ENCODE results near the gene CDK19. TPM values are rescaled to one million over a fixed set of nuclear protein-coding genes. Genes with fewer than 3 reads are reported as not detected.

Gene CDK19
- total RNA-seq, 1 experiment from 2014 or later = 36.8 TPM

- Histone ChIP-seq H3K79me2 (ENCODE audit: low read depth) (0 out of 2 replicates have a peak, but pooled peaks cover 7% of the 10 kb centered on the region), H3K4me2 (no peak overlapping the region), H4K20me1 (ENCODE audit: insufficient read depth) (no peaks in the 10 kb centered on the region), H3K9me3 (ENCODE audit: insufficient read depth, low read depth) (no peaks in the 10 kb centered on the region), H3K4me1 (replicated peaks; ENCODE audit: insufficient read depth) (peaks cover 10% of the 10 kb centered on the region; the same call in 1 of the 2 replicates), H3F3A (ENCODE audit: insufficient read depth, low read depth) (no peaks in the 10 kb centered on the region; the same call in 1 of the 2 replicates), H3K4me3 (no peak overlapping the region), H3K27me3 (ENCODE audit: insufficient read depth, low read depth) (no peaks in the 10 kb centered on the region), H2AFZ (no peak overlapping the region), H3K36me3 (ENCODE audit: low read depth) (no peaks in the 10 kb centered on the region), H3K27ac (no peak overlapping the region), H3K9me2 (ENCODE audit: insufficient read depth) (no peaks in the 10 kb centered on the region)
- intact Hi-C loops (cut with micrococcal nuclease; ENCODE audit: unreplicated experiment) = no loop called here
- ChIA-PET CTCF (no interaction called here), POLR2A (ENCODE audit: unreplicated experiment) (interaction anchor here (0.7 kb wide), 1 partner anchor 11 kb away, joined by 6 read pairs; no protein-coding TSS in a partner anchor)
- DNase-seq = no peak
- TF ChIP-seq EZH2 (IDR thresholded peaks at IDR 0.05; ENCODE audit: low read depth) = no peak
- BruUV-seq (replicated peaks) = no TSS peak
Measured at GRCh38 chr6:110710115-110710514, 105.2 kb downstream of the CDK19 start.

- no TSS peak for BruUV-seq (replicated peaks)
- Histone ChIP-seq H3K9me3 (ENCODE audit: insufficient read depth, low read depth) (no peaks in the 10 kb centered on the region), H3K79me2 (ENCODE audit: low read depth) (0 out of 2 replicates have a peak, but pooled peaks cover 9% of the 10 kb centered on the region), H4K20me1 (ENCODE audit: insufficient read depth) (no peaks in the 10 kb centered on the region), H3K27me3 (ENCODE audit: insufficient read depth, low read depth) (no peaks in the 10 kb centered on the region), H3K9me2 (ENCODE audit: insufficient read depth) (no peaks in the 10 kb centered on the region), H2AFZ (no peak overlapping the region), H3K36me3 (ENCODE audit: low read depth) (no peaks in the 10 kb centered on the region), H3K27ac (no peak overlapping the region), H3K4me3 (no peak overlapping the region), H3K4me2 (no peak overlapping the region), H3K4me1 (replicated peaks; ENCODE audit: insufficient read depth) (peaks cover 24% of the 10 kb centered on the region), H3F3A (ENCODE audit: insufficient read depth, low read depth) (peaks cover 13% of the 10 kb centered on the region; the same call in 1 of the 2 replicates)
- ChIA-PET POLR2A (ENCODE audit: unreplicated experiment) (no interaction called here), CTCF (no interaction called here)
- no peak for DNase-seq
- TF ChIP-seq EZH2 (IDR thresholded peaks at IDR 0.05; ENCODE audit: low read depth) = no peak
- no peak for TF ChIP-seq CTCF (conservative IDR thresholded peaks at IDR 0.05)
- intact Hi-C loops (cut with micrococcal nuclease; ENCODE audit: unreplicated experiment) = no loop called here
Measured at GRCh38 chr6:110708295-110708950, 106.8 kb downstream of the CDK19 start.

GRCh38 chr6:110705543-110705942 lies 109.7 kb downstream of the CDK19 start:
- no peaks in the 10 kb centered on the region for H3K27me3 ChIP-seq (ENCODE audit: insufficient read depth, low read depth)
- intact Hi-C loops (cut with micrococcal nuclease; ENCODE audit: unreplicated experiment) = no loop called here
- no peaks in the 10 kb centered on the region for H3K9me3 ChIP-seq (ENCODE audit: insufficient read depth, low read depth)
- ChIA-PET POLR2A (ENCODE audit: unreplicated experiment) (no interaction called here), CTCF (no interaction called here)
- no peak overlapping the region for H3K4me2 ChIP-seq
- no peaks in the 10 kb centered on the region for H3K9me2 ChIP-seq (ENCODE audit: insufficient read depth)
- H3K27ac ChIP-seq = no peak overlapping the region
- no peak for DNase-seq
- H3K79me2 ChIP-seq (ENCODE audit: low read depth) = peaks cover 11% of the 10 kb centered on the region; the same call in 1 of the 2 replicates
- no peaks in the 10 kb centered on the region for H4K20me1 ChIP-seq (ENCODE audit: insufficient read depth)
- H3F3A ChIP-seq (ENCODE audit: insufficient read depth, low read depth) = peaks cover 31% of the 10 kb centered on the region
- no peak overlapping the region for H2AFZ ChIP-seq
- H3K36me3 ChIP-seq (ENCODE audit: low read depth) = no peaks in the 10 kb centered on the region
- BruUV-seq (replicated peaks) = no TSS peak
- H3K4me1 ChIP-seq (replicated peaks; ENCODE audit: insufficient read depth) = peaks cover 41% of the 10 kb centered on the region
- no peak for TF ChIP-seq CTCF (conservative IDR thresholded peaks at IDR 0.05)
- no peak for TF ChIP-seq EZH2 (IDR thresholded peaks at IDR 0.05; ENCODE audit: low read depth)
- H3K4me3 ChIP-seq = no peak overlapping the region

All from PC-9 (cell line).